T-helper 2 cell treated with Interferon-gamma antibody and Interleukin-4, amounts not matched to agents 100 ng/mL and 5 ng/mL, for 36 hours (primary cell): ENCODE measurements around the gene MTA3. TPM values are rescaled to one million over a fixed set of nuclear protein-coding genes. Genes with fewer than 3 reads are reported as not detected.
"Not testable (repeated sequence)": the region's sequence is repeated elsewhere in the genome, so short reads cannot be mapped to it uniquely, and the experiment has no call there.

Experiments
- intact Hi-C: fragments of 100-400 bp; cut with micrococcal nuclease; formaldehyde crosslinking; loops from one replicate; pipeline ENCODE4 v1.15.1; 2023
- total RNA-seq: library from RNA; stranded (reverse); gene quantifications from 2 replicates; pipeline ENCODE4 v1.2.3, GENCODE V29; 2022

MTA3 gene
- total RNA-seq, 1 donor from 2014 or later, result 29.2 TPM

DNA sequence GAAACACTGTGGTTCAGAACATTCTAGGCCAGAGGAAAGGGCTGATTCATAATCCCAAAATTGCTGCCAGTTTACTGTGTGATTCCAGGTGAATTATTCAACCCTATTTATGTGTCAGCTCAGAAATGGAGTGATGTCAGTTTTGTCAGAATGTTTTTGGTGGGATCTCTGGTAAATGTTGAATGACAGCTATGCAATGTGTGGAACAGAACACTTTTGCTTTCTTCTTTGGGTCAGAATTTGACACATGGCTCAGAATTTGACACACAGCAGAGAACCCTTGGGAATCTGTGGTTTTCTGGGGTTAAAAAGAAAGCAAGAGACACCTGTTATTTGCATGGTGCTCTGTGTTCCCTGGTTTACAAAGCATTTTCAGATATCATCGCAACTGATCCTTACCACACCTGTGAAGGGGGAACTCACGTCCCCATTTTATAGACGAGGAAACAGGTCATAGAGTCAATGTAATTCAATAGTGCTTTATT lies 1.6 kb upstream of the MTA3 start:
- intact Hi-C loops, result no loop called here

GRCh38 chr2:42567364-42567763 lies 1.1 kb upstream of the MTA3 start:
- intact Hi-C loops, result no loop called here

GRCh38 chr2:42567806-42568400 lies 529 bp upstream of the MTA3 start:
- intact Hi-C loops, result loop anchor here (2.0 kb wide), 2 partner anchors 73 to 207 kb away; partner anchors contain the start of gene COX7A2L

- intact Hi-C loops, result loop anchor here (2.0 kb wide), 2 partner anchors 74 to 208 kb away; partner anchors contain the start of gene COX7A2L
These were observed 782 bp downstream of the MTA3 start for GRCh38 chr2:42569116-42569711.

GRCh38 chr2:42569883-42570282 lies 1.5 kb downstream of the MTA3 start:
- intact Hi-C loops, result loop anchor here (2.0 kb wide), 2 partner anchors 75 to 209 kb away; partner anchors contain the start of gene COX7A2L

- intact Hi-C loops, result no loop called here
These were observed 4.1 kb downstream of the MTA3 start for GRCh38 chr2:42572297-42573081.

DNA sequence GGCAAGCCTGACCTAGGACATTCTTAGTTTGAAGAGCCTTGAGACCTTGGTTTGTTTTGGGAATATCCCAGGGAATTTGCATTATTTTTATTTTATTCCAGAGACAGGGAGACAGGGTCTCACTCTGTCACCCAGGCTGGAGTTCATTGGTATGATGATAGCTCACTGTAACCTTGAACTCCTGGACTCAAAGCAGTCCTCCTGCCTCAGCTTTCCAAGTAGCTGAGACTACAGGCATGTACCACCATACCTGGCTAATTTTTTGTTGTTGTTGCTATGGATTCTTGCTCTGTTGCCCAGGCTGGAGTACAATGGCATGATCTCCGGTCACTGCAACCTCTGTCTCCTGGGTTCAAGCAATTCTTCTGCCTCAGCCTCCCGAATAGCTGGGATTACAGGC lies 4.8 kb downstream of the MTA3 start:
- intact Hi-C loops, result no loop called here

- intact Hi-C loops, result no loop called here
These were observed 7.1 kb downstream of the MTA3 start for GRCh38 chr2:42575458-42576064.

DNA sequence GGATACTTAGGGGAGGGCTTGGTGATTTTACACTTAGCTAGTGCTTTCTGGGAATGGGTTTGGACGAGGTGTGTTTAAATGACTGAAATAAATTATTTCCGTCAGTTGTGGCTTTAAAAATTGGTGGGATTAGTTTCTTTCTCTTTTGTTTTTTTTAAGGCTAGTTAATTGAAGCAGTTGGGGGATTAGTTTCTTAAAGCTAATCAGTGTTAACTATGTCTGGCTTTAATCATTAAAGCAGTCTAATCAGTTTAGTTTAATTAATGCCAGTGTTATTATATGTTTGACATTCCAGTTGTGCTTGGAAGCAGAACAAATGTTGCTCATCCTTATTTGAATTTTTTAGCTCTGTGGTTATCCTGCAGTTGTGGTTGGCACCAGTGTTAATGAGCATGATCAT lies 10.2 kb downstream of the MTA3 start:
- intact Hi-C loops, result no loop called here

- intact Hi-C loops, result no loop called here
These were observed 12.8 kb downstream of the MTA3 start for GRCh38 chr2:42581257-42581656.

- intact Hi-C loops, result not testable (repeated sequence)
These were observed 16.2 kb downstream of the MTA3 start for GRCh38 chr2:42584628-42585027.

GRCh38 chr2:42585779-42586178 lies 17.3 kb downstream of the MTA3 start:
- intact Hi-C loops, result no loop called here

- intact Hi-C loops, result no loop called here
These were observed 19.2 kb downstream of the MTA3 start for GRCh38 chr2:42587526-42588117.

DNA sequence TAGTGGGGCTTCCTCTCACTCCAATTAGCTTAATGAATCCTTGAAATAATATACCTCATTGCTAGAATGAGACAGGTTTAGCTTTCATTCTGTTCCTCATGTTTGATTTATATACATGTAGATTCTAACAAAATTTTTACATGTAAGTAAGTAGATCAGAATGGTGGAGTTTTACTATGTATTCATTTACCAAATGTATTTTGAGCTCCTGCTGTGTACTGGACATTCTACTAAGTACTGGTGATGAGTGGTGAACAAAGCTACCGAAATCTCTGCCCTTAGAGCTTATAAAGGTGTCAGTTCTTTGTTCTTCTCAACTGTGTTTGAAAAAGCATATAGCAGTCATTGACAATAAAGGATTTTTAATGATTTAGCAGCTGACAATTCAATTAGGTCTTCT lies 19.7 kb downstream of the MTA3 start:
- intact Hi-C loops, result no loop called here

GRCh38 chr2:42590176-42590575 lies 21.7 kb downstream of the MTA3 start:
- intact Hi-C loops, result no loop called here

DNA sequence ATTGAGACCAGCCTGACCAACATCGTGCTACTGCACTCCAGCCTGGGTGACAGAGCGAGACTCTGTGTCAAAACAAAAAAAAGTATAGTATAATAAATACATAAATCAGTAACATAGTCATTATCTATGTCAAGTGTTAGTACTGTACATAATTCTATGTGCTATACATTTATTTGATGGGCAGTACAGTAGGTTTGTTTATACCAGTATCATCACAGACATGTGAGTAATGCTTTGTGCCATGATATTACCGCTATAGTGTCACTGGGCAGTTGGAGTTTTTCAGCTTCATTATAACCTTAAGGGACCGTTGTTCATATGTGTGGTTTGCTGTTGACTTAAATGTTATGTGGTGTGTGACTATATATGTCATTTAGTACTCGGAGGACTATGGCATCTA lies 24.9 kb downstream of the MTA3 start:
- intact Hi-C loops, result no loop called here

- intact Hi-C loops, result no loop called here
These were observed 30.2 kb downstream of the MTA3 start for GRCh38 chr2:42598656-42599055.

DNA sequence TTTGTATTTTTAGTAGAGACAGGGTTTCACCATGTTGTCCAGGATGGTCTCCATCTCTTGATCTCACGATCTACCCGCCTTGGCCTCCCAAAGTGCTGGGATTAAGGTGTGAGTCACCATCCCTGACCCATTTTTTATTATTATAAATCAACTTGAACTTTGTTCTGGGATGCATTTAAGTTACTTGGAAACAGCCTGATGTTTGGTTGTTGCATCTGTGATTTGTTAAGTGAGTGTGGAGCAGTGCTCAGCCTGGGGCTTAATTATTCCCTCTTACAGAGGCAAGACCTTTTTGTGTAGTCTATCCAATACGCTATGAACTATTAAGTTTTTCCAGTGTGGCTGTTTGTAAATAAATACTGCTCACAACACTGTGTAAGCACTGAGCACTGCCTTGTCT lies 32.6 kb downstream of the MTA3 start:
- intact Hi-C loops, result no loop called here

DNA sequence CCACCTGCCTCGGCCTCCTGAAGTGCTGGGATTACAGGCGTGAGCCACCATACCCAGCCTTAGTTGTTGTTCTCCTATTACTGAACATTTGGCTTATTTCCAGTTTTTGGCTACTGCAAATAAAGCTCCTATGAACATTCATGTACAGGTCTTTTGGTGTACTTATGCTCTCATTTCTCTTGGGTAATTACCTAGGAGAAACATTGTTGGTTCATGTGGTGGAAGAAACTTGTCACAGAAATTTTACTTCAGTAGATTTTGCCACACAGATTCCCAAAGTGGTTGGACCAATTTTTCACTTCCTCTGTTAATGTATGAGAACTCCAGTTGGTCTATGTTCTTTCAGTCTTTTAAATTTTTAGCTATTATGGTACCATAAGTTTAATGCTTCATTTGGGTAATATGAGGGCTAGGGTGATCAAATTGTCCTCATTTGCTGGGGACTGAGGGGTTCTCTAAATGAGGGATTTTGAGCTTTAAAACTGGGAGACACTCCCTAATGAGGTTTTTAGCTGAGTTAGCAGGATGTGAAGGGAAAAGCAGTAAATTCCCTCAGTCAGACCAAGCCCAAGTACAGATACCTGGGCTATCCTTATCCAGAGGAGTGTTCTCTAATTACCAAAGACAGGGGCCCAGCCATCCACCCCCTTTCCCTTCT lies 33.9 kb downstream of the MTA3 start:
- intact Hi-C loops, result no loop called here

GRCh38 chr2:42602876-42603219 lies 34.4 kb downstream of the MTA3 start:
- intact Hi-C loops, result no loop called here

- intact Hi-C loops, result not testable (repeated sequence)
These were observed 36.0 kb downstream of the MTA3 start for GRCh38 chr2:42604341-42604867.
